Measurements from ENCODE around the gene MYCN. TPM values are rescaled to one million over a fixed set of nuclear protein-coding genes. Genes with fewer than 3 reads are reported as not detected.
"Not testable (repeated sequence)": the region's sequence is repeated elsewhere in the genome, so short reads cannot be mapped to it uniquely, and the experiment has no call there.

Gene MYCN
- total RNA-seq, 1 donor from 2014 or later = 1.4 TPM

DNA sequence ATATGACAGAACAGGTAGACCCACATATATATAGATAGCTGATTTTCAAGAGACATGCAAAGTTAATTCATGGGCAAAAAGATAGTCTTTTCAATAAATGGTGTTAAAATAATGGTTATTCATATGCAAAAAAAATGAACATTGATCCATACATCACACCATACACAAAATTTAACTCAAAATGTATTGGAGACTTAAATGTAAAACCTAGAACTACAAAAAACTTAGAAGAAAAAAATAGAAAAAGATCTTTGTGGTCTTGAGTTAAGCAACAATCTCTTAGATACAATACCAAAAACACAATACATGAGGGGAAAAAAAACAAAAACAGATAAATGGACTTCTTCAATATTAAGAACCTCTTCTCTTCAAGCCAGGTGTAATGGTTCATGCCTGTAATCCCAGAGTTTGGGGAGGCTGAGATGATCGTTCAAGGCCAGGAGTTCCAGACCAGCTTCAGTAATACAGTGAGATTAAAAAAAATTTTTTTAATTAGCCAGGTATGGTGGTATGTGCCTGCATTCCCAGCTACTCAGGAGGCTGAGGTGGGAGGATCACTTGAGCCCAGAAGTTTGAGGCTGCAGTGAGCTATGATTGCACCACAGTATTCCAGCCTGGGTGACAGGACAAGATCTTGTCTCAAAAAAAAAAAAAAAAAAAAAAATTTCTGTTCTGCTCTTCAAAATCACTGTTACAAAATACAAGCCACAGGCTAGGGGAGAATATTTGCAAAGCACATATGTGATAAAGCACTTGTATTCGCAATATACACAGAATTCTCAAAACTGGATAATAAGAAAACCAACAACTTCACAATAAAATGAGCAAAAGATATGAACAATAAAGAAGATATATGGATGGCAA, 32.7 kb upstream of the MYCN start:
- DNase-seq (ENCODE audit: low spot score) = no peak

DNA sequence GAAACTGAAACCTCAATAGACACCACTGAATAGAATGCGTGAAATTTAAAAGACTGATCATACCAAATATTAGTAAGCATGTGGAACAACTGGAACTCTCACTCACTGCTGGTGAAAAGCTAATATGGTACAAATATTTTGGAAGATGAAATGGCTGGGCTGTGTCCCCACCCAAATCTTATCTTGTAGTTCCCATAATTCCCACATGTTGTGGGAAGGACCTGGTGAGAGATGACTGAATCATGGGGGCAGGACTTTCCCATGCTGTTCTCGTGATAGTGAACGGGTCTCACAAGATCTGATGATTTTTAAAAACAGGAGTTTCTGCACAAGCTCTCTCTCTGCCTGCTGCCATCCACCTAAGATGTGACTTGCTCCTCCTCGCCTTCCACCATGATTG, 32.0 kb upstream of the MYCN start:
- DNase-seq (ENCODE audit: low spot score) = no peak

DNA sequence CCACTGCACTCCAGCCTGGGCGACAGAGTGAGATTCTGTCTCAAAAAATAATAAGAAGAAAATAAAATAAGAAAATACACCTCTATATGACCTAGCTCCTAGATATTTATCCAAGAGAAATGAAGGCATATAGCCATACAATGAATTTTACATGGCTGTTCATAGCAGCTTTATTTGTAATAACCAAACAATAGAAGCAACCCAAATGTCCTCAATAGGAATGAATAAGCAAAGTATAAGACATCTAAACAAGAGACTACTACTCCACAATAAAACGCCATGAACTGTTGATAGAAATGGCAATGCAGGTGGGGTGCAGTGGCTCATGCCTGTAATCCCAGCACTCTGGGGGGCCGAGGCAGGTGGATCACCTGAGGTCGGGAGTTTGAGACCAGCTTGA, 31.2 kb upstream of the MYCN start:
- no peak for DNase-seq (ENCODE audit: low spot score)

DNA sequence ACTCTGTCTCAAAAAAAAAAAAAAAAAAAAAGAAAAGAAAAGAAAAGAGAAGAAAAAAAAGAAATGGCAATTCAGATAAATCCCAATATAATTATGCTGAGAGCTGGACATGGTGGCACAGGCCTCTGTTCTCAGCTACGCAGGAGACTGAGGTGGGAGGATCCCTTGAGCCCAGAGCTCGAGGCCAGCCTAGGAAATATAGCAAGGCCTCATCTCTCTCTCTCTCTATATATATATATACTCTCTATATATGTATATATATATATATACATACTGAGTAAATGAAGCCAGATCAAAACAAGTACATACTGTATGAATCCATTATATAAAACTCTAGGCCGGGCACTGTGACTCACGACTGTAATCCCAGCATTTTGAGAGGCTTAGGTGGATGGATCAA, 30.6 kb upstream of the MYCN start:
- DNase-seq (ENCODE audit: low spot score) = no peak

DNA sequence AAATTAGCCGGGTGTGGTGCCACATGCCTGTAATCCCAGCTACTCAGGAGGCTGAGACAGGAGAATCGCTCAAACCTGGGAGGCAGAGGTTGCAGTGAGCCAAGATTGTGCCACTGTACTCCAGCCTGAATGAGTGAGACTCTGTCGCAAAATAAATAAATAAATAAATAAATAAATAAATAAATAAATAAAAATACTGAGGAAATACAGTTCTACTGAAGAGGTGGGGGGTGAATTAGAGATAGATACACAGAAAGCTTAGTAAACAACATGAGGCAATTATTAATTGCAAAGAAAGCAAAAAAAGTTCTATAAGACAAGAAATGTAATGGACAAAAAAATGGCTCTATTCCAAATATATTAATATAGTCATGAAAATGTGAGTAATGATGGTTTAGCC, 29.1 kb upstream of the MYCN start:
- DNase-seq (ENCODE audit: low spot score) = not testable (repeated sequence)

DNA sequence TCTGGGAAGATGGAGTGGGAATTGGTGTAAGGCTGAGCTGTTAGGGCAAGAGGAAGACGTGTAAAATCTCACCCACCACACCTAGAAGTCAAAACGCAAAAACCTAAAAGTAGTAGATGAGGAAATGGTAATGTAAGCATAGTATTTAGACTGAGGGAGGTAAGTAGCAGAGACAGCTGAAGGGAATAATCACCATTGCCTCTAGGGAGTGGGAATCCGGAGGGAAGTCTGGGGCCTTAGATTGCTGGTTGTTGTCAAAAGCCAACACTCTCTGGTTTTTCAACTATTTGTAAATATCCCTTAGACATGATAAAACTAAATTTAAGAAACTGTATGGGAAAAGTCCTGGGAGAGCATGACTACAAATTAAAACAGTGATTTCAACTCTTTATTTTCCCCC, 28.7 kb upstream of the MYCN start:
- no peak for DNase-seq (ENCODE audit: low spot score)

GRCh38 chr2:15912203-15912602, 28.1 kb upstream of the MYCN start:
- peak; percentile 32 for DNase-seq (ENCODE audit: low spot score)

DNA sequence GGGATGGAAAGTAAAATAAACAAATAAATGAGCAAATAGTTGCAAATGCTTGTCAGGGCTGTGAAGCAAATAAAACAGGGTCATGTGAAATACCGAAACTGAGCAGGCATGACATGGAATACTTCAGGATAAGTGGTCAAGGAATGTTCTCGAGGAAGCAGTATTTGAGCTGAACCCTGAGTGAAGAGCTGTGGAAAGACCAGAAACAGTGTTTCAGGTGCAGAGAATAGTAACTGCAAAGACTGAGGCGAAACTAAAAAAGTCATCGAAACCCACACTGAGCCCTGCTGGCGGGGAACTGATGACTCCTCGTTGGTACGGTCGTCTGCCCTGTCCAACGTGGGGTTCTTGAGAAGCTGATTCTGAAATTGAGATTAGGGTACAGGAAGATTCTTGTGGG, 27.2 kb upstream of the MYCN start:
- no peak for DNase-seq (ENCODE audit: low spot score)

DNA sequence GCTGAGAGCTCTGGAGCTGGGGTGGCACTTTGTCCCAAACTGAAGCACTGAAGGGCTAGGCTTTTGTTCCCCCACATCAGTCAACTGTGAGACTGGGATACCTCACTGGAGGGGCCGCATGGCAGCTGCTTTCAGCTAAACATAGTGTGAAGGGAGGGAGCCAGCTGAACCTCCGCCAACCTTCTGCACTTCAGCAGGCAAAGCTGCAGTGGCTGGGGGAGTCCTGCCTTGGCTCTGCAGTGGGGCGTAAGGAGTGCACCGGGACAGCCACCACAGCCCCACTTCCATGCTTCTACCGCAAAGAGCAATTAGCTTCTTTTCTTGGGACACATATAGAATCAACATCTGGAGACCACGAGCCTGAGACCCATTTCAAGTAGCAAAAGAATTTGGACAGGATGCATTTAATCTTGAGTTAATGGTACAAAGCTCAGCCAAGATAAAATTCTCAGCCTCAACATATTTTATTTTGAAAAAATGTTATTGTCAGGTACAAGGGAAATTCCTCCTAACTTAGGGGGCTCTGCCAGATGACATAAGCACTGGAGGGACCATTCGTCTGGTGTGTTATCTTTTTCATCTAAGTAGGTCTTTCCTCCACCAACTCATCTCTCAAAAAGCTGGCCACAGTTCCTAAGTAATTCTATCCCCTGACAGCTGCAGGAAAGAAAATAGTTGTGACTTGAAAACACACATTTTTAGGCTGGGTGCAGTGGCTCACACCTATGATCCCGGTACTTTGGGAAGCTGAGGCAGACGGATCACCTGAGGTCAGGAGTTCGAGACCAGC, 25.6 kb upstream of the MYCN start:
- no peak for DNase-seq (ENCODE audit: low spot score)

DNA sequence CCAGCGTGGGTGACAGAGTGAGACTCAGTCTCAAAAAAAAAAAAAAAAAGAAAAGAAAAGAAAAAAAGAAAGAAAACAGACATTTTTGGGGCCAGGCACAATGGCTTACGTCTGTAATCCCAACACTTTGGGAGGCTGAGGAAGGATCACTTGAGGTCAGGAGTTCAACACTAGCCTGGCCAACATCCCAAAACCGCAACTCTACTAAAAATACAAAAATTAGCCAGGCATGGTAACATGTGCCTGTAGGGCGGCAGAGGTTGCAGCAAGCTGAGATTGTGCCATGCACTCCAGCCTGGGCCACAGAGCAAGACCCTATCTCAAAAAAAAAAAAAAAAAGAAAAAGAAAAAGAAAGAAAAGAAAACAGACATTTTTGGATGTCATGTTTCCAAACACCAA, 24.8 kb upstream of the MYCN start:
- DNase-seq (ENCODE audit: low spot score) = not testable (repeated sequence)

GRCh38 chr2:15916336-15916735, 24.0 kb upstream of the MYCN start:
- no peak for DNase-seq (ENCODE audit: low spot score)

GRCh38 chr2:15918761-15919356, 21.5 kb upstream of the MYCN start:
- DNase-seq (ENCODE audit: low spot score) = no peak

DNA sequence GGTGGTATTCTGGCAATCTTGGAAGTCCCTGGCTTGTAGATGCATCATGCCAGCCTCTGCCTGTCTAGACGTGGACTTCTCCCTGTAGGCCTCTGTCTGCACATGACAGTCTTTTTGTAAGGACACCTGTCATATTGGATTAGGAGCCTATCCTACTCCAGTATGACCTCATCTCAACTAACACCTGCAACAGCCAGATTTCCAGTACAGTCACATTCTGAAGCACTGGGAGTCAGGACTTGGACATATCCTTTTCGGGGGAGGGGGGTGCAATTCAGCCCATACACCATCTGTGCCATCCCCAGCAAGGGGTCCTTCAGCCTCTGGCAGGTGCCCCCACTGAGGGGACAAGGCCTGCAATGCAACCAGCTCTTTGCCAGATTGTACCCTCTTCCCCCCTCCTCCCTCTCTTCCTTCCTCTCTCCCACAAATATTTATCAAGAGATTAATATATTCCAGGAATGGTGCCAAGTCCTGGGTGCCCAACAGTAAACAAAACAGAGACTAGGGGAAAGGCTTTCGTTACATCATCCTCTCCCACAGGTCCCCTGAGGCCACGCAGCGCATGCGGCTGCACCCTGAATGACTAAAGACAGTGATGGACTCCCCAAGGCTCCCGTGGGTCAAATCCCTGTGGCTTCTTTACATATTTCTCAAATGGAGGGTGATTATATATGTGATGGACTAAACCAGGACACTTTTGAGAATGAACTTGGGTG, 20.5 kb upstream of the MYCN start:
- no peak for DNase-seq (ENCODE audit: low spot score)

DNA sequence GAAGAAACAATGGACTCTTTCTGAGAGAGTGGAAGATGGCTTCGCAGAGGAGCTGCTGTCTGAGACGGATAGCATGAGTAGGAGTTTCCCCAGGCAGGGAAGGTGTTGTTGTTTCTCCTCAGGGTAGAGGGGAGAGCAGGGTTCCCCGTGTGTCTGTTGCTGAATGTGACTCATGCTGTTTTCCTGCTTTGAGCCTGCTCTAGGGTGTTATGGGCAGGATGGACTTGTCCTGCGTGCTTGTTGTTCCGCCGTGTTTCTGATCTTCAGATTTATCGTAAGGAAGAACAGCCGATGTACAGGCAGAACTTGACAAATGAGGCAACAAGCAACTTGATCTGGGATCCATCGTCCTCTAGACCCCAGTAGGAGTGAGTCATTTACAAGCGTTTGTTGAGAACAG, 19.7 kb upstream of the MYCN start:
- no peak for DNase-seq (ENCODE audit: low spot score)

- no peak for DNase-seq (ENCODE audit: low spot score)
Observed at GRCh38 chr2:15923597-15923996, 16.8 kb upstream of the MYCN start.

- no peak for DNase-seq (ENCODE audit: low spot score)
Observed at GRCh38 chr2:15925819-15926218, 14.5 kb upstream of the MYCN start.

DNA sequence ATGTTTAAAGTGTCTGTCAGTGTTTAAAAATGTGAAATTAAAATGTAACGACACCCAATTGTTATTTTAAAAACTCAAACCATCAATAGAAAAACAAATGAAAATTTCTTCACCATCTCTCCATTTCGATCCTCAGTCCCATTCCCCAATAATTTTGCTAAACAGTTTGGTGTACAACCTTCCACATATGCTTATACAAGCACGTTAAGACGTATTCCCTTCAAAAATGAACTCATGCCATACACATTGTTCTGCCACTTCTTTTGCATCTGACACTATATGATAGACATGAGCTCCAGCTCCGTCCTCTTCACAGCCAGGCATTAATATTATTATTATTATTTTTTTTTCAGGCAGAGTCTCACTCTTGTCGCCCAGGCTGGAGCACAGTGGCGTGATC, 14.1 kb upstream of the MYCN start:
- no peak for DNase-seq (ENCODE audit: low spot score)

DNA sequence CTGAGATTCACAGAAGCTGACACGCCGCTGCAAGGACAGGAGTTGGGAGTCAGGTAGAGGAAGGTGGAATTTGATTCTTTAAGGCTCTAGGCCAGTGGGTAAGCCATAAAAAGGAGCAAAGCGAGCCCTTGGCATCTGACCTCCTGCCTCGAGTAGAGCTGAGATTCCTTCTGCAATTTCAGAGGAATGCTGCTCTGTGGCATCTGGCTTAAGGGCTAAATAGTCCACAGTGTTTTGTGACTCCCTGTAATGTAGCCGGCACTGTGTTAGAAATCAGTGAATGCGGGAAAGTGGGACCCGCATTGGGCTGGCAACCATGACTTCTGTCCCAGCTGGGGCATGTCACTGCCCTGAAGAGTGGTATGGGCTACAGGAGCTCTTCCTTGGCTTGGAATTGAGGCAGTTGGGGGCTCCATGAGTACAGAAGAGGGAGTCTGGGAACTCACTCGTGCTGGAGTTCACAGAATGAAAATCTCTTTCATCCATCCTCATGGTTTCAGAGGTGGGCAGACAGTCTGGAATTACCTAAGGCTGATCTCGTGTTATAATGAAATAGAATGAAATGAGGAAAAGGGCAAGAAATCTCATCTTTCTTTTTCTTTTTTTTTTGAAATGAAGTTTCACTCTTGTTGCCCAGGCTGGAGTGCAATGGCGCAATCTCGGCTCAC, 12.7 kb upstream of the MYCN start:
- no peak for DNase-seq (ENCODE audit: low spot score)

GRCh38 chr2:15929008-15929407, 11.3 kb upstream of the MYCN start:
- not testable (repeated sequence) for DNase-seq (ENCODE audit: low spot score)

GRCh38 chr2:15929861-15930260, 10.5 kb upstream of the MYCN start:
- DNase-seq (ENCODE audit: low spot score) = no peak

DNA sequence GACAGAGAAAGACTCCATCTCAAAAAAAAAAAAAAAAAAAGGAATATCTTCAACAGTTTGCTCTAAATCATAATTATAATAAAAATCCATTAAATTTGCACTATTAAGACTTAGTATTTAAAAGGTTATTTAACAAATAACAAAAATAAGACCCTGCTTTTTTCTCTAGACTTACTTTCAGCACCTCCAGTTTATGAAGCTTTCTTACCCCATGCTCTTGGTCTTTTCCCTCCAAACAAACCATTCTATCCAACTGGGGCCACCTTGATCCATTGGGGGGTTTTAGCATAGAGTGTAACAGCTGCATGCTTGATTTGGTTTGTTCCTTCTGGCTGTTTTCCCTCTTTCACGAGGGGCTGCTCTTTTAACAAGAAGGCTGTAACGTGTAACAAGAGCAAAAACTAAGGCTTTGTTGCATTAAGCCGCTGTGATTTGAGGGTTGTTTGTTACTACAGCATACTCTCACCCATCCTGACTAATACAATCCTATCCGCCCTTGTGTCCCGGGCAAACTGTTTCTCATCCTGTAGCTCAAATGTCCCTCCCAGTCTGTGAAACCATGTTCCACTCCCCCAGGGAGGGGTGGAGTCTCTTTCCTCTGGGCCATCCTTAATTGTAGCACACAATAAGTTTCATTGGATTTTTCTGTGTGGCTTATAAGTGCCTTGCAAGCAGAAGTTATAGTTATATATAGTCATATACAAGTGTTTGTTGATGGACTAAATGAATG, 9.6 kb upstream of the MYCN start:
- no peak for DNase-seq (ENCODE audit: low spot score)

All from mucosa of gallbladder (tissue), 1 donor.